Mononuclear cell (primary cell): ENCODE results near the gene EPHA4. TPM values are rescaled to one million over a fixed set of nuclear protein-coding genes. Genes with fewer than 3 reads are reported as not detected.
A peak's percentile ranks its signal among the peaks of the same experiment; 100 is the strongest.

ENCODE experiments used
- H3K27me3 ChIP-seq: 2 replicates; pipeline ENCODE4 v1.6.0; 2011; ENCODE audit warnings: low read length, control low read depth; ENCODE audit not compliant: insufficient read depth
- H3K4me1 ChIP-seq: 2 replicates; pipeline ENCODE4 v1.5.1; 2011; ENCODE audit warnings: mild to moderate bottlenecking, low read length, control low read depth; ENCODE audit not compliant: insufficient read depth
- H3K4me3 ChIP-seq: 2 replicates; pipeline ENCODE4 v1.5.1; 2011; ENCODE audit warnings: mild to moderate bottlenecking, low read length, moderate library complexity
- H3K9me3 ChIP-seq: 2 replicates; pipeline ENCODE4 v1.5.1; 2011; ENCODE audit warnings: low read depth, mild to moderate bottlenecking, control low read depth, low read length
- total RNA-seq: library from RNA; depleted of rRNA; stranded (reverse); fragments of >200 nt; gene quantifications from one replicate; pipeline ENCODE4 v1.2.3, GENCODE V29; 2012

The EPHA4 gene
- 19.0 TPM for total RNA-seq

DNA sequence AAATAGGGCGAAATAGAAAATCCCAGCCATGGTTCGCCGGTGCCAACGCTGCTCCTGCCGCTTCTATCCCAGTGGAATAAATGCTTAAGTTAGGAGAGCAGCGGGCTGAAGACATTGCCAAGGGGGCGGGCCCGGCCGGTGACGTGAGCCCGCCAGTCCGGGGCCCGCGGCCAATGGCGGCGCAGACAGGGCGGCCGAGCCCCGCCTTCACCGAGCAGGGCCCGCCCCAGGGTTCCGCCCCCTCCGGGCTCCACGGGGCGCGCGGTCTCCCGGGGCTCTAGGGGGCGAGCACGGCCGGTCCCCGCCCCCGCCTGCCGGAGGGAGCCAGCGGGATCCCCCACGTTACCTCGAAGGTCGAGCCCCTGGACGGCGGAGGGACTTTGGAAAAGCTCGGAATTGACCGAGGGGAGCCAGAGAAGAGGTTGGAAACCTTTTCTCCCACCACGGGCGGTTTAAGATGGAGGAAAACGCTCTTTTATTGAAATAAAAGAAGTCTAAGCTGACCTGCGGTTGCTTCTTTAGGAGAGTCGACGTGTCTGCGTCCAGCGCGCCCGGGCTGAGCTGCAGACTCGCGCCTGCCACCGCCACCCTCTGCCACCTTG is at the start of gene EPHA4:
TSS of gene EPHA4 (minus strand) at position 86 of the 602 bp plus-strand sequence. CDS start at position 30, 56 bp downstream.
- Histone ChIP-seq H3K4me1 (peaks cover 35% of the 10 kb centered on the region), H3K4me3 (peak within 1 kb of the TSS; percentile 76), H3K27me3 (peaks cover 76% of the 10 kb centered on the region), H3K9me3 (no peaks in the 10 kb centered on the region)

DNA sequence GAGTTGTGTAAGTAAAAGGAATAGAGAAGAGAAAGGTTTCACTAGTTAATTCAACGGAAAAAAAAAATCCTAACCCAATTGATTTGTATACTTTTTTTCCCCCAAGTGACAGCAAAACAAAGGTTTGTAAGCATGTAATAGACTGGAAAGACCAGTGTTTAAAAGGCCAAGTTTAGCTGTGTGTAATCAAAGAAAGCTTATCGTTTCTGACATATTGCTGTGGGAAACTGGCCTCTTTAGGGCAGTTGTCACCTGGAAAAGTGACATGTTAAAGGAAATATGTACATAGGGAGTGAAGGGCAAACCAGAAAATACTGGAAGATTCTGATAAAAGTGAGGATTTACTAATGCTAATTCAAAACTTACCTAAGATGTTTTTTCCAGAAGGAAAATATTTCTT is 45.9 kb upstream of the EPHA4 start:
- H3K4me1 ChIP-seq: no peaks in the 10 kb centered on the region
- no peaks in the 10 kb centered on the region for H3K27me3 ChIP-seq
- H3K4me3 ChIP-seq: no peak overlapping the region
- no peaks in the 10 kb centered on the region for H3K9me3 ChIP-seq

DNA sequence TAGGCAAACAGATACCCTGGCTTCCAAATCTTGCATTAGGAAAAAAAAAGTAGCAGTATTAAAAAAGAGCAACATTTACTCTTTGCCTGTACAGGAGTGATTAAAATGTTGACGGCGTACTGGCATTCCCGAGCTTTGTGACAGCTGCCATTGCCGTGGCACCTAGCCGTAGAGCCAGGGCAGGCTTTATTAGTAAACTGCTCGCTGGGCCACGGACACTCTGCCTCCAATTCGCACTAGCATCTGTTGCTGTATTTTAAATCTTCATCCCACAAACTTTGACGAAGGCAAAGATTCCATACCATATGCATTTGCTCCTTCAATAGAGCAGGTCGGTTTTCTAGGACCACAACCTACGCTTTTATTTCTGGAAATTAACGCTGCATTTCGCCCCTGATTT is 44.5 kb upstream of the EPHA4 start:
- H3K4me1 ChIP-seq: no peaks in the 10 kb centered on the region
- no peaks in the 10 kb centered on the region for H3K27me3 ChIP-seq
- H3K9me3 ChIP-seq: no peaks in the 10 kb centered on the region
- no peak overlapping the region for H3K4me3 ChIP-seq

DNA sequence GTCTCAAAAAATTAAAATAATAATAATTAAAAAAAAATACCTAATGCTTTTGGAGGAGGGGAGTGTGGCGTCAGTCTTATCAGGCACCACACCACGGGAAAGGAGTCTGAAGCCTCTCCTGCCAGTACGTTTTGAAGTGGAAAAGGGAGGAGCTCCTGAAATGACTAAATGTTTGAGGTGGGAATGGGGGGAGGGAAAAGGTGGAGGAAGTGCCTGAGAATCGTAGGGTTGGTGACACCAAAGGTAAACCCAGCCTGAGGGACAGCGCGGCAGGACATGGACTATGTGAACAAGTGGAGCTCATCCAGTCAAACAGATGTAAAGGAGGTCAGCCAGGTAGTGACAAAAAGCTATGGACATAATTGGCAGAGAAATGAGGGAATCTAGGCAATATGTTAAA is 42.2 kb upstream of the EPHA4 start:
- no peak overlapping the region for H3K4me3 ChIP-seq
- no peaks in the 10 kb centered on the region for H3K27me3 ChIP-seq
- H3K4me1 ChIP-seq: no peaks in the 10 kb centered on the region
- H3K9me3 ChIP-seq: no peaks in the 10 kb centered on the region

DNA sequence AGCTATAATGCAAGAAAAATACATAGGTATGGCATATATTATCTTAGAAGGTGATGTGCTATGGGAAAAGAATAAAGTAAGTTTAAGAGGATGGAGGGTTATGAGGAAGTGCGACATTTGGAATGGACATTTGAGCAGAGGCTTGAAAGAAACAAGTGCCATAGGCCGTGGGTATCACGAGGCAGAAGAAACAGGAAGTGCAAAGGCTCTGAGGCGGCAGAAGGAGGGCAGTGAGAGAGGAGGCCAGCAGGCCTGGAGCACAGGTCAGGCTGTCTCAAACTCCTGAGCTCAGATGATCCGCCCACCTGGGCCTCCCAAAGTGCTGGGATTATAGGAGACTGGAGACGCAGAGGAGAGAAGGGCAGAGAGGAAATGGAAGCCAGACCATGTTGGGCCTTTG is 40.7 kb upstream of the EPHA4 start:
- Histone ChIP-seq H3K27me3 (no peaks in the 10 kb centered on the region), H3K4me1 (no peaks in the 10 kb centered on the region), H3K9me3 (no peaks in the 10 kb centered on the region), H3K4me3 (no peak overlapping the region)

DNA sequence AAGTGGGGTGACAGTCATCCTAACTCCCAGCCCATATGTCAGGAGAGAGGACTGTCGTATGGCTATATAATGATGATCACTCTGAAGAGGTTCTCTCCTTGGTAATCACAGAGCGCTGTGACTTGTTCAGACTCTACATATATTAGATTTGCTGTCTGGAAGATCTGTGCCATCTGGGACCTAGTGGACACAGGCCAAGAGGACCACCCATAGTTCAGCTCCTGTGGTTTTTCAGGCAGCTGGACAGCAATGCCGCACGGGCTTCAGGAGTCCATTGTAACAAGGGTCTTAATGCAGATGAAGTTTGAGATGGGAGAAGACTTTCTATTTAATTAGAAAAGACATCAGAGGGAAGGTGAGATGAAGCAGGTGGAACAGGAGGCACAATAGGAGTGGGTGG is 40.1 kb upstream of the EPHA4 start:
- Histone ChIP-seq H3K27me3 (no peaks in the 10 kb centered on the region), H3K4me1 (no peaks in the 10 kb centered on the region), H3K4me3 (no peak overlapping the region), H3K9me3 (no peaks in the 10 kb centered on the region)

DNA sequence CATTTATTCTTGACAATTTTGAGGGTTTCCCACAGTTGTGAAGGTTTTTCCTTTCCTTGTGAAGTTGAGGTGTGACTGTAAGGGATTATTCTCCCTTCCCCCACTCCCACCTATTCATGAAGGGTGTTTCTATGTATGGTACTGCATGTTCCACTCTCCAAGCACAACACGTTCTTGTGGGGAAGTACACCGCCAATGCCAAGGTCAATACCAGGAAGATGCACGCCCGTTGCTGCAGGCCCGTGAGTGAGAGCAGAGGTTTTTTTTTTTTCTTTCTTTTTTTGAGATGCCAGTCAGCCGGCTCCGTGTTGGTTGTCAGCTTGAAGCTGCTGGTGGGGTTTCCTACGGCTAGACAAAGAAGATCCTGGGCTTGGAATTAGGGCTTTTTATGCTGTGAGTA is 38.6 kb upstream of the EPHA4 start:
- Histone ChIP-seq H3K27me3 (no peaks in the 10 kb centered on the region), H3K4me3 (no peak overlapping the region), H3K4me1 (no peaks in the 10 kb centered on the region), H3K9me3 (no peaks in the 10 kb centered on the region)

DNA sequence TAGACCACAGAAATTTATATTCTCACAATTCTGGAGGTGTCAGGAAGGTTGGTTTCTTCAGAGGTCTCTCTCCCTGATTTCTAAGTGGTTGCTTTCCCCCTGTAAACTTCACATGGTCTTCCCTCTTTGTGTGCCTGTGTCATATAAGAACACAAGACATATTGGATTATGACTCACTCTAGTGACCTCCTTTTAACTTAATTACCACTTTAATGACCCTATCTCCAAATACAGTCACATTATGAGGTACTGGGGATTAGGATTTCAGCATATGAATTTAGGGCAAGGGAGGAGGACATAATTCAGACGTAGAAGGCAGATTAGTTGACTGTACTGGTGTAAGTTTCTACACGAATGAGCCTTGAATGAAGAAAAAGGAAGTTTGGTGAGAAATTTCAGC is 38.2 kb upstream of the EPHA4 start:
- Histone ChIP-seq H3K4me1 (no peaks in the 10 kb centered on the region), H3K4me3 (no peak overlapping the region), H3K27me3 (no peaks in the 10 kb centered on the region), H3K9me3 (no peaks in the 10 kb centered on the region)

DNA sequence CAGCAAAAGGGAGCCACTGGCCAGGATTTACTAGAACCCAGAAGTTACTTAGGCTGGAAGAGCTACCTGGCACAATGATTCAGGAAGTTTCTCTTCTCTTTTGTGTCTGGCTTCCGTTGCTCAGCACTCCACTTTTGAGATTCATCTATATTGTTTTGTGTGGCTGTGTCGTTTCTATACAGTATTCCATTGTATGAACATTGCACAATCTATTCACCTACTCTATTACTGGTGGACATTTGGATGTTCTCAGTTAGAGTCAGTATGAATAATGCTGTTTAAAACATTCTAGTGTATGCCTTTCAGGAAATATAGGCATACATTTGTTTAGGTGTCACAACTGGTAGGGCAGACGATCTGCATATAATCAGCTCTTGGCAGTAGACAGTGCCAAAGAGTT is 36.3 kb upstream of the EPHA4 start:
- H3K4me1 ChIP-seq: no peaks in the 10 kb centered on the region
- no peaks in the 10 kb centered on the region for H3K27me3 ChIP-seq
- H3K9me3 ChIP-seq: no peaks in the 10 kb centered on the region
- no peak overlapping the region for H3K4me3 ChIP-seq

DNA sequence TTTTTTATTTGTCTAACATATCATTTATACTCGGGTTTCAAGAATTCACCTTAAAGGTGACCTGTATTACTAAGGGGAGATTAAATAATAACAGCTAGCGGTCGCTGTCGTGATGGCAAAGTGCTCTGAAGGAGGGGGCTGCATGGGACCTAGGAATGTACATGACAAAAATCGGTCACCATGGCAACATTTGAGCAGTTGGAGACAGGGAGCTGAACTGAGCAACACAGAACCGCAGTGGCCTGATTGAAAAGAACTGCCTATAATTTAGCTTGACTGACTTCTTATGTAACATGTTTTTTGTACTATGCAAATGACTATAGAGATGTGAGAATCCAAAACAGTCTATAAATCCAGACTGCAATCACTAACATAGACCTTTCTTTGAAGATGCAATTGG is 34.3 kb upstream of the EPHA4 start:
- Histone ChIP-seq H3K27me3 (no peaks in the 10 kb centered on the region), H3K9me3 (no peaks in the 10 kb centered on the region), H3K4me1 (no peaks in the 10 kb centered on the region), H3K4me3 (no peak overlapping the region)

DNA sequence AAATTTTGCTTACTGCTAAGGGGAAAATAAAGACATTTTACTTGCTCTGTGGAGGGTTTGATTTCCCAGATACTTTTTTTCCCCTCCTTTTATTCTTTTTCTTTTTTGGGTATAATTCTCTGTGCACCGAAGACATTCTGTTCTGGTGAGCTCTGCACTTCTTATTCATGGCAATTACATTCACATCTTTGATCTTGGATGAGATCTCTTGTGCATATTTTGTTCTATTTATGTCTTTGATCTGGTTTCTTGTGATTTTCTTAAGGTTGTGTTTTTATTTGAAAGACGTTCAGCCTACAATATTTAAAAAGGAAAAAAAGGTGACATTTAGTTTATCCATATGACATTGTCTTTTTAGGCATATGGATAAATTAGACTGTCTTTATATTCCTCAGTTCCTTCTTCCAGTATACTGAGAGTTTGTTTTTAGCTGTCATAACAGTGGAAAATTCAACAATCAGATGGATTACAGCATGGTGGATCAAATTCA is 33.7 kb upstream of the EPHA4 start:
- no peaks in the 10 kb centered on the region for H3K9me3 ChIP-seq
- no peak overlapping the region for H3K4me3 ChIP-seq
- H3K27me3 ChIP-seq: no peaks in the 10 kb centered on the region
- no peaks in the 10 kb centered on the region for H3K4me1 ChIP-seq

DNA sequence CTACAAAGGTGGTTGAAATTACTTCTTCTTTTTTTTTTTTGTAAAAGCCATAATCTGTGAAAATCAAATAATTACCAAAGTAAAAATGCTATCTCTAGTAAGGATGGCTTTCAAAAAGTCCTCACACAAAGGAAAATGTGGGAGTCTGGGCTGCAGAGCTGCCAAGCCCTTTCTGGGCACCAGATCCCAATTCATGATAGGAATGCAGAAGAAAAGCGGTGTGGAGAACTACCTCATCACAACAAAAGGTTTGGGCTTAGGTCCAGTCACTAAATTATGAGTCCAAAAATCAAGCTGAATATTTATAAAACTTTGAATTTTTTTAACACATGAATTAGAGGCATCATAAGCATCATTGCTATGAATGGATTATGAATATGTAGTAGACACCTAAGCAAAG is 30.8 kb upstream of the EPHA4 start:
- no peaks in the 10 kb centered on the region for H3K27me3 ChIP-seq
- no peak overlapping the region for H3K4me3 ChIP-seq
- no peaks in the 10 kb centered on the region for H3K9me3 ChIP-seq
- H3K4me1 ChIP-seq: no peaks in the 10 kb centered on the region

DNA sequence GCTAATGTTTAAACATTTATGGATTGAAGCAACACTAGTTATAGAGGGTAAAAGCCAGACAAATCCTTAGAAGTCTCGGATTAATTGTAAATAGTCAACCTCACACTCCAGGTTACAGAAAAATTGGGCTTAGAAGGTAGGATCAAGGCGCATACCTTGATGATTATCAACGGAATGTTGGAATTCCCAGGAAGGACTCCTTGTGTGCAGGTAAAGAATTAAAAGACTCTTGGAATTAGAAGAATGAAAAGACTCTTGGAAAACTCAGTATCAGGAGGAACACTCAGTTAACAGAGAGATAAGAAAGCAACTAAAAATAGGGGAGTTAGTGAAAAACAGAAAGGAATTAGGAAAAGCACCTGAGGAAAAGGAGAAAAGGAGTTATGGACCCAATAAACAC is 29.3 kb upstream of the EPHA4 start:
- Histone ChIP-seq H3K4me1 (no peaks in the 10 kb centered on the region), H3K9me3 (no peaks in the 10 kb centered on the region), H3K27me3 (no peaks in the 10 kb centered on the region), H3K4me3 (no peak overlapping the region)

DNA sequence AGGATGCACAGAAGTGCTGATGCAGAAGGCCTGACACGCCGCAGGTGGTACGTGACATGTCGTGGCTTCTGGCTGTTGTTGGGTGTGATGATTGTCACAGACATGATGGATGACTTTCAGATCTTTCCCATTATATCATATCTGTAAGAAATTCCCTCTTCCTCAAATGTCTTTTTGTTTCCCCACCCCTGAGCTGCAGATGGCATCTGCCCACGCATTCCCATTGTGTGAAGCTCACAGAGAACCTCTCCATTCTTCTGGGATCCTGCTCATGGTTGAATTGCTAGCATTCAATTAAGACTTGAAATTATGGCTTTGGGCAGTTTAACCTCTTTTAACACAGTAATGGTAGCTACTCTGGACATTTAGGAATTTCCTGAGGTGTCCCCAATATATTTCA is 28.3 kb upstream of the EPHA4 start:
- Histone ChIP-seq H3K27me3 (no peaks in the 10 kb centered on the region), H3K4me1 (no peaks in the 10 kb centered on the region), H3K4me3 (no peak overlapping the region), H3K9me3 (no peaks in the 10 kb centered on the region)

DNA sequence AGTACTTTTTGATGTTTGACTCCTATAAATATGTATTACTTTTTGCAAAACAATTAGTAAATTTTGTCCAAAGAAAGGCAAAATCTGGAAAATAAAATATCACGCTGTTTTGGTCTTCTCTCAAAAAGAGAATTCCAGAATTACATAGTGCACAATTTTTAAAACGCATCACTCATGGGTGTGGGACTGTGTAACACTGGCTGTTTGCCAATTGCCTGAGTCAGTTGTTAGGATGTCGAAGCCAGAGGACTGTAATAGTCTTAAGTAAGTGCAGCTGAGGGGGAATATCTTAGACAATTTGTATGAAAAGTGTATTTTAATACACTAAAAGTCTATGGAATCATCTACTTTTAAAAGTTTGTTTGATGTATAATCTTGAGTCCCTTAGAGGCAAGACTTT is 24.1 kb upstream of the EPHA4 start:
- no peak overlapping the region for H3K4me3 ChIP-seq
- H3K27me3 ChIP-seq: no peaks in the 10 kb centered on the region
- H3K4me1 ChIP-seq: no peaks in the 10 kb centered on the region
- H3K9me3 ChIP-seq: no peaks in the 10 kb centered on the region

DNA sequence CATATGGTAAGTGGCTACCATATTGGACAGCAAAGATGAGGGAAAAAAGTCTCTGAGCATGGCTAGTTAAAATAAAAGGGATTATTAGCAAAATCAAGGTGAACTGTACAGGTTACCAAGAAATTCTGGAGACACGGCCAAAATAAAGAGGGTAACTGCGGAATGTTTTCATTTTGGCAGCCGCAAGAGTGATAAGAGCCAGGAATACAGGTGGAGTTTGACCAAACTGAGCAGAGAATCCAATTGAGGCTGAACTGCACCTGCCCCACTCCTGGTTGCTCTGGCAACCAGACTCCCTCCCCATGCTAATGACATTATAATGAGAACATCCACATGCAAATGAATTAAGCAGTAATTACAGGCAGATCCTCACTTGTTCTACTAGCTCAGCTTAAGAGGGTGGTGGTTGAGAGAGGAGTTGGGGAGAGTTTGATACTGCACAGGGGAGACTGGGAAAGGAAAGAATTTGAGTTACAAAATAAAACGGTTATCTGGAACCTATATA is 18.8 kb upstream of the EPHA4 start:
- H3K4me1 ChIP-seq: no peaks in the 10 kb centered on the region
- H3K4me3 ChIP-seq: no peak overlapping the region
- H3K9me3 ChIP-seq: no peaks in the 10 kb centered on the region
- peaks cover 5% of the 10 kb centered on the region for H3K27me3 ChIP-seq
